A549 (cell line): ENCODE data around the gene PRKCE.

ENCODE experiments used
- CTCF ChIP-seq: fragments of >200 bp; sonication (Bioruptor Twin); formaldehyde crosslinking; IDR thresholded peaks from 3 replicates; pipeline ENCODE4 v1.5.1; 2016
- KDM1A ChIP-seq: fragments of 200-600 bp; sonication (generic); IDR thresholded peaks from 2 replicates; pipeline ENCODE4 v1.6.1; 2016; ENCODE audit warnings: low read depth, mild to moderate bottlenecking
- KDM5A ChIP-seq: fragments of 200-600 bp; sonication (generic); IDR thresholded peaks from 2 replicates; pipeline ENCODE4 v1.6.1; 2016; ENCODE audit warnings: antibody characterized with exemption, mild to moderate bottlenecking
- POLR2A ChIP-seq: IDR thresholded peaks from 2 replicates; pipeline ENCODE4 v1.6.1; 2012; ENCODE audit warnings: mild to moderate bottlenecking, low read length
- REST ChIP-seq: fragments of 200-600 bp; sonication (generic); IDR thresholded peaks from 2 replicates; pipeline ENCODE4 v1.6.1; 2016; ENCODE audit warnings: antibody characterized with exemption, mild to moderate bottlenecking, moderate library complexity
- SMC3 ChIP-seq: fragments of >200 bp; sonication (Bioruptor Twin); formaldehyde crosslinking; IDR thresholded peaks from 3 replicates; pipeline ENCODE4 v1.6.1; 2018; ENCODE audit warnings: inconsistent platforms

GRCh38 chr2:45867349-45867748, 215.9 kb downstream of the PRKCE start:
- TF ChIP-seq CTCF (no peak), POLR2A (no peak), REST (no peak), KDM1A (no peak), KDM5A (no peak), SMC3 (no peak)
